Measurements from ENCODE around the gene KDM5A.
"Not testable (repeated sequence)": the region's sequence is repeated elsewhere in the genome, so short reads cannot be mapped to it uniquely, and the experiment has no call there.

Gene KDM5A

DNA sequence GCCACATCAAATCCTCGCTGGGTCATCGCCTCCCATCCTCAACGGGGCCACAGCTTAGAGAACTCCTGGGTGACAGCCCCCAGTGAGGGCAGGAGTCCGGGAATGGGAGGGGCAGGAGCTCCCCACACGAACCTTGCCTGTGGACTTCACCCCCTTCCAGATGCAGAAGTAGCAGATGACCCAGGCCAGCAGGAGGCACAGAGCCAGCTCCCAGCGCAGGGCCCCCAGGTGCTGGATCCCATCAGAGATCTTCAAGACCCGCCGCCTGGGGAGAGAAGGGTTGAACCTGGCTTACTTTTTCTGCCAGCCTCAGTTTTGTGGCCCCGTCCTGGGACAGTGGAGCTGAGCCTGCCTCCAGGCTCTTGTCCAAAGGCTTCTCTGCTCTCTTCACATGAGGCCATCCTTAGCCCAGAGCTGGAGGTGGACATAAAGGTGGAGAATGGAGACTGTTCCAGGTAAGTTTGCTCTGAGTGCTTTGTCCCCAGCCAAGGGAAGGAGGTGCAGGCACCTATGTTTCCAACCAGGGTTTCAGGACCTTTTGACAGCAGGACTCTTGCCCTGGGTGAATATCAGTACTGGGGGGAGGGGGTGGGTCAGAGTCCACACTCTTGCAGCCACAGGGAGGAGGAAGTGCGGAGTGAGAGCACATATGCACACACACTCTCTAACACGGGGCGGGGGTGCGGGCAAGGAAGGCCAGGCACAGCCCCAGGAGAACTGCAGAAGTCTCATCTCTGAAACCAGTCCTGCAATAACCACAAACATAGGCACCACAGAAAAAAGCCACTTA, 151.9 kb downstream of the KDM5A start:
- no peak for DNase-seq

DNA sequence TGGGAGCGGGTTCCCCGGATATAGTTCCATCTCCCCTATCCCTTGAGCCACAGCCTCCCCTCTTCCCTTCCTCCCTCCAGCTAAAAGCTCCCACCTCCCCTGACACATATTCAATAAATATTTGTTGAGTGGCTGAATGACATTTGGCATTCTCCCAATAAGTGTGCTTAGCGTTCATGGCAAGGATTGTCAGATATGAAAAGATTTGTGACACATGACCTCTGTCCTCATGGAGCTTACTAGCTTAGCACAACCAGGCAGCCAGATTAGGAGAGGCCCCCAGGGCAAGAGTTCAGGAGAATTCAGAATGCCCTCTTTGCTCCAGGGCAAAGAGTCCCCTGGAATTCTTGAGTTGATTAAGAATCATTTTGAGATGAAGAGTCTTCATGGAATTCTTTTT, 152.7 kb downstream of the KDM5A start:
- no peak for DNase-seq

DNA sequence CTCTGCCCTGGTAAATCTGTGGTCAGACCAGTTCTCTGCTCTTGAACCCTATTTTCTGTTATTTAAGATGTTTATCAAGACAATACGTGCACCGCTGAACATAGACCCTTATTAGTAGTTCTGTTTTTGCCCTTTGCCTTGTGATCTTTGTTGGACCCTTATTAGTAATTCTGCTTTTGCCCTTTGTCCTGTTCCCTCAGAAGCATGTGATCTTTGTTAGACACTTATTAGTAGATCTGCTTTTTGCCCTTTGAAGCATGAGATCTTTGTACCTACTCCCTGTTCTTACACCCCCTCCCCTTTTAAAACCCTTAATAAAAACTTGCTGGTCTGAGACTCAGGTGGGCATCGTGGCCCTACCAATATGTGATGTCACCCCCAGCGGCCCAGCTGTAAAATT, 153.2 kb downstream of the KDM5A start:
- not testable (repeated sequence) for DNase-seq

DNA sequence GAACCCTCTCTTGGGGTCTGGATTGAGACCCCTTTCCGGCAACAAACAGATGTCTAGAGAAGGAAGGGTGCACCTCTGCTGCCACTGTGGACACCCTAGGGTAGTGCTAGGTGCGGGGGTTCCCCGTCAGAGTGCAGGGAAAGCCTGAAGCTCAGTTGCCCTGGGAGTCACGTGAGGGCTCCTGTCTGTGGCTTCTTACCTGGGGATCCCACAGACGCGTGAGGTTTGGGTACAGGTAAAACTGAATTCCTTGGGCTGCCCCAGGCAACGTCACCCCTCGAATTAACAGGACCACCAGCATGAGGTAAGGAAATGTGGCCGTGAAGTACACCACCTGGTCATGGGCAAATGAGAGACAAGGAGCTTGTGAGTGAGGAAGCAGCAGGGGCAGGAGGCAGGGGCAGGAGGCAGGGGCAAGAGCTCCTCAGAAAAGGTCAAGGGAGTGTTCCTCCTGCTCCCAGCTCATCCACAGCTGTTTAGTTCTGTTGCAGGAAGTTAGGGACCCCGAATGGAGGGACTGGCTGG, 154.2 kb downstream of the KDM5A start:
- DNase-seq, result no peak

DNA sequence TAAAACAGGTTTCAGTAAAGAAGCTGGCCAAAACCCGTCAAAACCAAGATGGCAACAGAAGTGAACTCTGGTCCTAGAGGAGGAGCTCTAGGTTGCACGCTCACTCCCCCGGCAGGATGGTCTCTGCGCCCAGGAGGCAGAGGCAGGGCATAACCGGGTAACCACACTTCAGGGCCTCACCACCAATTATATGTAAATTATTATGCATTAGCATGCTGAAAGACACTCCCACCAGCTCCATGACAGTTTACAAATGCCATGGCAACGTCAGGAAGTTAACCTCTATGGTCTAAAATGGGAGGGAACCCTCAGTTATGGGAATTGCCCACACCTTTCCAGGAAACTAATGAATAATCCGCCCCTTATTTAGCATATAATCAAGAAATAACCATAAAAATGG, 155.1 kb downstream of the KDM5A start:
- DNase-seq, result no peak

DNA sequence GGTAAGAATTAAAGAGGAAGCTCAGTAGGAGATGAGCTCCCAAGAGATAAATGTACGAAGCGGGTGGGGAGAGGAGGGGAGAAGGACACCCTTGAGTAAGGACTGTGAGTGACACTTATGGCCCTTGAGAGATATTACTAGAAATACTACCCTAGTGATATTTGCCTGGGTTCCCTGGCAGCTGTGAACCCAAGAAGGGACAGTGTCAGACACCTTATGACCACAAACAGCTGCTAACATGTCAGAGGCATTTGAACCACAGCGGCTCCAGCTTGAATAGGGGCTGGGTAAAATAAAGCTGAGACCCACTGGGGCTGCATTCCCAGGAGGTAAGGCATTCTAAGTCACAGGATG, 155.5 kb downstream of the KDM5A start:
- DNase-seq, result no peak

DNA sequence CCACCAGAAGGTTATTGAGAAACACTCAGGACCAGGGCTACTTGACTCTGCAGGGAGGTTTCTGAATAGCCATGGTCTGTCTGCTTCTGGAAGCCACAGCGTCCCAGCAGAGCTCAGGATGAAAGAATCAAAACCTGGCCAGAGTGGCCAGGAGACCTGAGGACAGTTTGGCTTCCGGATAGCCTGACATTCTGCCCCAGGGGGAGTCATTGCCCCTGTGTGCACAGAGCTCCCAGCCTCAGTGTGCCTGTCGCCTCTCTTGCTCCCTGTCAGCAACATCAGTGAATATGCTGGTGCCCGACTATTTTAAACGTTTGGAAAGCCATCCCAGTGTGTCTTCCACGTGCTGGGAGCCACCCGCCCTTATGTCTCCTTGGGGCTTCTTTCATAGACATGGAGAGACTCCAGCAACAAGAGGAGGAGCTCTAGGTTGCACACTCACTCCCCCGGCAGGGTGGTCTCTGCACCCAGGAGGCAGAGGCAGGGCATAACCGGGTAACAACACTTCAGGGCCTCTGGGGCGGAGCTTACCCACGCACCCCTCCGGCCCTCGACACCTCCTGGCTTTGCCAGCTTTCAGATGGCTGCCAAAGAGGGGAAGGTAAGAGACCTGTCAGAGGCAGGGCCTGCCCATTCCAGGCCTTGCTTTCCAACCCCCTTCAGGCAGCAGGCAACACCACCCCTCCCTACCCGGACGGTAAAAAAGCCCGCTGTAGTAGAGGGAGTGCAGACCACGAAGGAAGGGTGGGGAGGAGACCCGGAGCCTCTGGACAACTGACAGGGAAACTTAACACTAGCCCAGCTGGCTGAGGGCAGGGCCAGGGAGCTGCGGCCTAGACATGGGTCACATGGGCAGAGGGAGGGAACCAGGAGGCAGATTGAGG, 156.1 kb downstream of the KDM5A start:
- no peak for DNase-seq

DNA sequence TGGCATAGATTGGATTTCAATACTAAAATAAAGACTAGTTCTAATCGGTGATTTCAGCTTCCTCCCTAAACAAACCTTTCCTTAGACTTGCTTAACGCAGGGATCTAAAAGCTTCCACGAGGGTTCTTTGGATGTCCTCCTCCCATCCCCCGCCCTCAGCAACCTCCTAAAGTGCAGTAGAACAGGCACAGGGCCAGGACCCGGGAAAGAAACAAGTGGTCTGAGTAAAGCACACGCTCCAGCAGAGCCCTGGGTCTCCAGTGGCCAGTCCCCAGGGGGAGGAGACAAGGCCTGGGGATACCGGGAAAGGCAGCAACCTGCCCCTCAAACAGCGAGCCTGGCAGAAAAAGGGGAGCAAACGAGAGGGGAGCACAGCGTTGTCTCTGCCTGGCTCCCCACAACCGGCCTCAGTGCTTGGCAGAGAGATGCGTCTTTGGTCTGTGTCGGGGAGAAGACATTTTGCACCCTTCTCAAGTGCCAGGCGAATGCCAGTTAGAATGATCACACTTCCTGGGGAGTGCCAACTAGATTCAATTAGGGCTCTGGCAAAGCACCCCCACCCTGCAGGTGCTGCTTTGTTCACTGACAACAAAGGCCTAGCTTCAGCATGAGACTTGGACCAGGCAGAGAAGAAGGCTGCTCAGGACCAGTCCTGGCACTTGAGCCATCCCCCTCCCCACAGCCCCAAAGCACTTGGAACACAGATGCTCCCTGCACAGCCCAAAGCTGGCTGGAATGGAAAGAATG, 158.0 kb downstream of the KDM5A start:
- no peak for DNase-seq
